Liver (tissue), 9 donors: ENCODE measurements around the gene SPDYC. TPM values are rescaled to one million over a fixed set of nuclear protein-coding genes. Genes with fewer than 3 reads are reported as not detected.

Source experiments
- DNase-seq: peaks from one replicate; pipeline ENCODE4 v3.0.0-alpha.2; 2017; ENCODE audit warnings: low spot score
- H3K27ac ChIP-seq, 2 donors: one replicate each; pipeline ENCODE4 v1.7.0; 2013; ENCODE audit warnings: inconsistent platforms in 2 of 2, low read length in 2 of 2, control low read depth in 1 of 2, low read depth in 1 of 2, mild to moderate bottlenecking in 1 of 2
- H3K27me3 ChIP-seq, 4 donors: one replicate each; pipeline versions ENCODE4 v1.6.1 to v1.7.0; 2013; ENCODE audit warnings: low read length in 3 of 4, inconsistent platforms in 1 of 4, mild to moderate bottlenecking in 1 of 4, moderate library complexity in 1 of 4; ENCODE audit not compliant: control insufficient read depth in 4 of 4, insufficient read depth in 4 of 4
- H3K36me3 ChIP-seq, 4 donors: one replicate each; pipeline versions ENCODE4 v1.6.1 to v1.7.0; 2013; ENCODE audit warnings: low read length in 3 of 4, mild to moderate bottlenecking in 3 of 4, low read depth in 1 of 4, moderate library complexity in 1 of 4; ENCODE audit not compliant: control insufficient read depth in 4 of 4, insufficient read depth in 3 of 4
- H3K4me1 ChIP-seq, 4 donors: one replicate each; pipeline versions ENCODE4 v1.6.1 to v1.7.0; 2013; ENCODE audit warnings: low read length in 3 of 4, mild to moderate bottlenecking in 3 of 4, moderate library complexity in 1 of 4; ENCODE audit not compliant: control insufficient read depth in 4 of 4, insufficient read depth in 4 of 4
- H3K4me3 ChIP-seq, 3 donors: one replicate each; pipeline versions ENCODE4 v1.6.1 to v1.7.0; 2013; ENCODE audit warnings: low read length in 3 of 3, control low read depth in 1 of 3, low read depth in 1 of 3, mild to moderate bottlenecking in 1 of 3
- H3K9ac ChIP-seq, 2 donors: one replicate each; pipeline ENCODE4 v1.7.0; 2013; ENCODE audit warnings: low read length in 2 of 2, mild to moderate bottlenecking in 2 of 2, moderate library complexity in 2 of 2, control low read depth in 1 of 2, low read depth in 1 of 2
- H3K9me3 ChIP-seq, 4 donors: one replicate each; pipeline versions ENCODE4 v1.6.1 to v1.7.0; 2013; ENCODE audit warnings: low read length in 3 of 4; ENCODE audit not compliant: control insufficient read depth in 4 of 4
- ATF3 ChIP-seq: IDR thresholded peaks from 2 replicates; pipeline ENCODE4 v1.6.1; 2016; ENCODE audit warnings: antibody characterized with exemption
- EGR1 ChIP-seq, 2 donors: IDR thresholded peaks; 2 replicates each; pipeline ENCODE4 v1.6.1; 2016 to 2018; ENCODE audit warnings: antibody characterized with exemption in 2 of 2, low read depth in 2 of 2
- FOXA1 ChIP-seq: IDR thresholded peaks from 2 replicates; pipeline ENCODE4 v1.6.1; 2016; ENCODE audit warnings: antibody characterized with exemption
- FOXA2 ChIP-seq: IDR thresholded peaks from 2 replicates; pipeline ENCODE4 v1.6.1; 2016; ENCODE audit warnings: antibody characterized with exemption
- GABPA ChIP-seq, 2 donors: IDR thresholded peaks in 1 of 2; conservative IDR thresholded peaks in 1 of 2; 2 replicates each; pipeline ENCODE4 v1.6.1; 2016; ENCODE audit warnings: antibody characterized with exemption in 2 of 2, mild to moderate bottlenecking in 1 of 2, moderate library complexity in 1 of 2
- HNF4A ChIP-seq, 2 donors: conservative IDR thresholded peaks; 2 replicates each; pipeline ENCODE4 v1.6.1; 2016; ENCODE audit warnings: antibody characterized with exemption in 2 of 2, mild to moderate bottlenecking in 2 of 2
- HNF4G ChIP-seq: IDR thresholded peaks from 2 replicates; pipeline ENCODE4 v1.6.1; 2016; ENCODE audit warnings: antibody characterized with exemption
- JUND ChIP-seq, 2 donors: IDR thresholded peaks; 2 replicates each; pipeline ENCODE4 v1.6.1; 2016; ENCODE audit warnings: antibody characterized with exemption in 2 of 2
- NR2F2 ChIP-seq: IDR thresholded peaks from 2 replicates; pipeline ENCODE4 v1.6.1; 2016; ENCODE audit warnings: antibody characterized with exemption
- RAD21 ChIP-seq, 2 donors: IDR thresholded peaks; 2 replicates each; pipeline ENCODE4 v1.6.1; 2016; ENCODE audit warnings: antibody characterized with exemption in 2 of 2, mild to moderate bottlenecking in 2 of 2
- RXRA ChIP-seq, 2 donors: IDR thresholded peaks; 2 replicates each; pipeline ENCODE4 v1.6.1; 2017 to 2018; ENCODE audit warnings: antibody characterized with exemption in 2 of 2, mild to moderate bottlenecking in 1 of 2
- TAF1 ChIP-seq: conservative IDR thresholded peaks from 2 replicates; pipeline ENCODE4 v1.6.1; 2016; ENCODE audit warnings: antibody characterized with exemption, mild to moderate bottlenecking
- WGBS: extraction: QIAGEN DNeasy Blood & Tissue Kit; methylation state at CpG from one replicate; pipeline ENCODE4 v1.1.7; 2013; 5-methylcytosine and 5-hydroxymethylcytosine counted together
- polyA plus RNA-seq, 2 donors: library from polyadenylated mRNA; stranded (reverse) in 1 of 2; unstranded in 1 of 2; fragments of 200-250 nt in 1 of 2; fragments of >200 nt in 1 of 2; fragmentation: Nextera tagmentation in 1 of 2; extraction: Ambion mirVana in 1 of 2; gene quantifications; one replicate each; pipeline versions ENCODE4 v1.2.1 to v1.2.3, GENCODE V29; 2013 to 2015
- total RNA-seq, 2 donors: library from RNA; depleted of rRNA; stranded (reverse); fragments of >200 nt; gene quantifications; one replicate each; pipeline ENCODE4 v1.2.3, GENCODE V29; 2014
- TF ChIP-seq, protein P1 (sequence below): IDR thresholded peaks from 2 replicates; pipeline ENCODE4 v1.6.1; 2016; ENCODE audit warnings: antibody characterized with exemption
- TF ChIP-seq, protein P2 (sequence below): IDR thresholded peaks from 2 replicates; pipeline ENCODE4 v1.6.1; 2016; ENCODE audit warnings: antibody characterized with exemption
- TF ChIP-seq, protein P3 (sequence below): fragments of 150-350 bp; IDR thresholded peaks from 2 replicates; pipeline ENCODE4 v1.5.1; 2017; ENCODE audit warnings: improper control_type of control experiment, low read depth, low read length; ENCODE audit not compliant: missing input control
- TF ChIP-seq, protein P4 (sequence below): IDR thresholded peaks from 2 replicates; pipeline ENCODE4 v1.6.1; 2016; ENCODE audit warnings: antibody characterized with exemption, mild to moderate bottlenecking
- donor health status: healthy.
- donor health status: healthy.
- donor health status: healthy.
- donor health status: healthy.
- donor health status: healthy.

SPDYC gene
- total and polyA plus RNA-seq, 4 donors: 0.08 to 1.1 (median 0.52) TPM; not detected in 1

- TF ChIP-seq HNF4A (conservative IDR thresholded peaks at IDR 0.05) (peak in 1 of 2 donors; percentile 38), TAF1 (no peak), EGR1 (IDR thresholded peaks at IDR 0.05; ENCODE audit: low read depth in 2 of 2) (no peak), FOXA2 (no peak), ATF3 (peak; percentile 4), GABPA (IDR thresholded peaks at IDR 0.05 in 1 of 2, conservative IDR thresholded peaks at IDR 0.05 in 1 of 2) (no peak), FOXA1 (no peak), HNF4G (no peak), NR2F2 (no peak), RXRA (IDR thresholded peaks at IDR 0.05) (no peak), JUND (IDR thresholded peaks at IDR 0.05) (no peak), RAD21 (IDR thresholded peaks at IDR 0.05) (no peak)
- TF ChIP-seq, protein P1, sequence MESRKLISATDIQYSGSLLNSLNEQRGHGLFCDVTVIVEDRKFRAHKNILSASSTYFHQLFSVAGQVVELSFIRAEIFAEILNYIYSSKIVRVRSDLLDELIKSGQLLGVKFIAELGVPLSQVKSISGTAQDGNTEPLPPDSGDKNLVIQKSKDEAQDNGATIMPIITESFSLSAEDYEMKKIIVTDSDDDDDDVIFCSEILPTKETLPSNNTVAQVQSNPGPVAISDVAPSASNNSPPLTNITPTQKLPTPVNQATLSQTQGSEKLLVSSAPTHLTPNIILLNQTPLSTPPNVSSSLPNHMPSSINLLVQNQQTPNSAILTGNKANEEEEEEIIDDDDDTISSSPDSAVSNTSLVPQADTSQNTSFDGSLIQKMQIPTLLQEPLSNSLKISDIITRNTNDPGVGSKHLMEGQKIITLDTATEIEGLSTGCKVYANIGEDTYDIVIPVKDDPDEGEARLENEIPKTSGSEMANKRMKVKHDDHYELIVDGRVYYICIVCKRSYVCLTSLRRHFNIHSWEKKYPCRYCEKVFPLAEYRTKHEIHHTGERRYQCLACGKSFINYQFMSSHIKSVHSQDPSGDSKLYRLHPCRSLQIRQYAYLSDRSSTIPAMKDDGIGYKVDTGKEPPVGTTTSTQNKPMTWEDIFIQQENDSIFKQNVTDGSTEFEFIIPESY: no peak
- TF ChIP-seq, protein P2, sequence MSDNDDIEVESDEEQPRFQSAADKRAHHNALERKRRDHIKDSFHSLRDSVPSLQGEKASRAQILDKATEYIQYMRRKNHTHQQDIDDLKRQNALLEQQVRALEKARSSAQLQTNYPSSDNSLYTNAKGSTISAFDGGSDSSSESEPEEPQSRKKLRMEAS: no peak
- TF ChIP-seq, protein P3, sequence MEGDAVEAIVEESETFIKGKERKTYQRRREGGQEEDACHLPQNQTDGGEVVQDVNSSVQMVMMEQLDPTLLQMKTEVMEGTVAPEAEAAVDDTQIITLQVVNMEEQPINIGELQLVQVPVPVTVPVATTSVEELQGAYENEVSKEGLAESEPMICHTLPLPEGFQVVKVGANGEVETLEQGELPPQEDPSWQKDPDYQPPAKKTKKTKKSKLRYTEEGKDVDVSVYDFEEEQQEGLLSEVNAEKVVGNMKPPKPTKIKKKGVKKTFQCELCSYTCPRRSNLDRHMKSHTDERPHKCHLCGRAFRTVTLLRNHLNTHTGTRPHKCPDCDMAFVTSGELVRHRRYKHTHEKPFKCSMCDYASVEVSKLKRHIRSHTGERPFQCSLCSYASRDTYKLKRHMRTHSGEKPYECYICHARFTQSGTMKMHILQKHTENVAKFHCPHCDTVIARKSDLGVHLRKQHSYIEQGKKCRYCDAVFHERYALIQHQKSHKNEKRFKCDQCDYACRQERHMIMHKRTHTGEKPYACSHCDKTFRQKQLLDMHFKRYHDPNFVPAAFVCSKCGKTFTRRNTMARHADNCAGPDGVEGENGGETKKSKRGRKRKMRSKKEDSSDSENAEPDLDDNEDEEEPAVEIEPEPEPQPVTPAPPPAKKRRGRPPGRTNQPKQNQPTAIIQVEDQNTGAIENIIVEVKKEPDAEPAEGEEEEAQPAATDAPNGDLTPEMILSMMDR: no peak
- TF ChIP-seq, protein P4, sequence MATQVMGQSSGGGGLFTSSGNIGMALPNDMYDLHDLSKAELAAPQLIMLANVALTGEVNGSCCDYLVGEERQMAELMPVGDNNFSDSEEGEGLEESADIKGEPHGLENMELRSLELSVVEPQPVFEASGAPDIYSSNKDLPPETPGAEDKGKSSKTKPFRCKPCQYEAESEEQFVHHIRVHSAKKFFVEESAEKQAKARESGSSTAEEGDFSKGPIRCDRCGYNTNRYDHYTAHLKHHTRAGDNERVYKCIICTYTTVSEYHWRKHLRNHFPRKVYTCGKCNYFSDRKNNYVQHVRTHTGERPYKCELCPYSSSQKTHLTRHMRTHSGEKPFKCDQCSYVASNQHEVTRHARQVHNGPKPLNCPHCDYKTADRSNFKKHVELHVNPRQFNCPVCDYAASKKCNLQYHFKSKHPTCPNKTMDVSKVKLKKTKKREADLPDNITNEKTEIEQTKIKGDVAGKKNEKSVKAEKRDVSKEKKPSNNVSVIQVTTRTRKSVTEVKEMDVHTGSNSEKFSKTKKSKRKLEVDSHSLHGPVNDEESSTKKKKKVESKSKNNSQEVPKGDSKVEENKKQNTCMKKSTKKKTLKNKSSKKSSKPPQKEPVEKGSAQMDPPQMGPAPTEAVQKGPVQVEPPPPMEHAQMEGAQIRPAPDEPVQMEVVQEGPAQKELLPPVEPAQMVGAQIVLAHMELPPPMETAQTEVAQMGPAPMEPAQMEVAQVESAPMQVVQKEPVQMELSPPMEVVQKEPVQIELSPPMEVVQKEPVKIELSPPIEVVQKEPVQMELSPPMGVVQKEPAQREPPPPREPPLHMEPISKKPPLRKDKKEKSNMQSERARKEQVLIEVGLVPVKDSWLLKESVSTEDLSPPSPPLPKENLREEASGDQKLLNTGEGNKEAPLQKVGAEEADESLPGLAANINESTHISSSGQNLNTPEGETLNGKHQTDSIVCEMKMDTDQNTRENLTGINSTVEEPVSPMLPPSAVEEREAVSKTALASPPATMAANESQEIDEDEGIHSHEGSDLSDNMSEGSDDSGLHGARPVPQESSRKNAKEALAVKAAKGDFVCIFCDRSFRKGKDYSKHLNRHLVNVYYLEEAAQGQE: no peak
- Histone ChIP-seq H3K4me3 (peak overlapping the region; percentile 80 to 95 (median 90)), H3K9me3 (no peaks in the 10 kb centered on the region), H3K4me1 (peaks cover 0 to 46% (median 30%) of the 10 kb centered on the region in 4 donors), H3K27ac (peak overlapping the region; percentile 99 to 100), H3K9ac (peak overlapping the region; percentile 96 to 100), H3K27me3 (no peaks in the 10 kb centered on the region), H3K36me3 (peaks cover 31 to 42% (median 34%) of the 10 kb centered on the region in 4 donors)
- WGBS: under 1% methylated on average over 20 of the region's 20 CpGs
- no peak for DNase-seq
These were observed 36.3 kb upstream of the SPDYC start for GRCh38 chr11:65133724-65134123.
